Measurements from ENCODE around the gene LRIF1. TPM values are rescaled to one million over a fixed set of nuclear protein-coding genes. Genes with fewer than 3 reads are reported as not detected.

LRIF1 gene, protein sequence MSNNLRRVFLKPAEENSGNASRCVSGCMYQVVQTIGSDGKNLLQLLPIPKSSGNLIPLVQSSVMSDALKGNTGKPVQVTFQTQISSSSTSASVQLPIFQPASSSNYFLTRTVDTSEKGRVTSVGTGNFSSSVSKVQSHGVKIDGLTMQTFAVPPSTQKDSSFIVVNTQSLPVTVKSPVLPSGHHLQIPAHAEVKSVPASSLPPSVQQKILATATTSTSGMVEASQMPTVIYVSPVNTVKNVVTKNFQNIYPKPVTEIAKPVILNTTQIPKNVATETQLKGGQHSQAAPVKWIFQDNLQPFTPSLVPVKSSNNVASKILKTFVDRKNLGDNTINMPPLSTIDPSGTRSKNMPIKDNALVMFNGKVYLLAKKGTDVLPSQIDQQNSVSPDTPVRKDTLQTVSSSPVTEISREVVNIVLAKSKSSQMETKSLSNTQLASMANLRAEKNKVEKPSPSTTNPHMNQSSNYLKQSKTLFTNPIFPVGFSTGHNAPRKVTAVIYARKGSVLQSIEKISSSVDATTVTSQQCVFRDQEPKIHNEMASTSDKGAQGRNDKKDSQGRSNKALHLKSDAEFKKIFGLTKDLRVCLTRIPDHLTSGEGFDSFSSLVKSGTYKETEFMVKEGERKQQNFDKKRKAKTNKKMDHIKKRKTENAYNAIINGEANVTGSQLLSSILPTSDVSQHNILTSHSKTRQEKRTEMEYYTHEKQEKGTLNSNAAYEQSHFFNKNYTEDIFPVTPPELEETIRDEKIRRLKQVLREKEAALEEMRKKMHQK
- 7.2 and 11.3 TPM in 2 replicates for total RNA-seq

DNA sequence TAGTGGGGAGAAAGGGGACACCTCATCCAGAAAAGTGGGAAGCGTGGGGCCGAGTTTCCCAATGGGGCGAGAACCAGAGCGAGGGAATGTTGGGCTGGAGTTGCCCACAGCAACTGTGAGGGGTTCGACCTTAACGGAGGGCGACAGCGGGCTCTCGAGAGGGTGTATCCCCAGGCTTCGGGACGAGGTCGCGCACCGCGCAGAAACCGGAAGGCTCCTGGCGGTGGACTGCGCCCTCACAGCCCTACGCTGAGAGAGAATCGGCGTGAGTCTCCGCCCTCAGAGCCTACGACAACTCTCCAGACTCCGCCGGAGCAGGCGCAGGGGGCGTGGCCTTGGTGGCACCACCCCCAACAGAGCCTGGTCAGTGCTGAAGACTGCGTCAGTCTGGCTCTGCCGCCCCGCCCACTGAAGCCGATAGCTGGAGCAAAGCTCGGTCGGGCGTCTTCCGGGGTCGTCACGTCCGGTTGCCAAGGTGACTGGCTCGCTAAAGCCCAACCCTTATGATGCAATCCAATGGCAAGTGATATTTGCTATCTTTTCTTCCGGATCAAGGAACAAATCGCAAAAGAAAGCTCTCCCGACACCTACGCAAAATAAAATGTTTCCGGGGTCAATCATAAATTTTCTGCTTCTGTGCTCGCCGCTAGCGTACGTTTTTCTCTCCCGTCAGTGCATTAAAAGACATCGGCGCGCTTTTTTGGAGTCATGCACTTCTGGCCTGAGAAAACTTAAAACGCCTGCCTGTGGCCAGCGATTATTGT lies at the start of gene LRIF1:
Gene LRIF1 (minus strand): TSS at position 232 of the 764 bp plus-strand sequence. CDS start 234 bp downstream, outside the sequence.

Other genes starting within 250 kb of the LRIF1 start
- gene CD53, start 90.8 kb downstream of the LRIF1 start, total RNA-seq, result not detected in 2 replicates
- 75.7 and 97.4 TPM in 2 replicates for gene DRAM2, start 176.2 kb upstream of the LRIF1 start, total RNA-seq
- gene CEPT1, start 176.3 kb upstream of the LRIF1 start, total RNA-seq, result 60.5 and 73.3 TPM in 2 replicates
- 21.7 and 28.3 TPM in 2 replicates for gene DENND2D, start 236.7 kb upstream of the LRIF1 start, total RNA-seq

Data from tracheal epithelial cell (primary cell).